ENCODE results near the gene PHF21B.

DNA sequence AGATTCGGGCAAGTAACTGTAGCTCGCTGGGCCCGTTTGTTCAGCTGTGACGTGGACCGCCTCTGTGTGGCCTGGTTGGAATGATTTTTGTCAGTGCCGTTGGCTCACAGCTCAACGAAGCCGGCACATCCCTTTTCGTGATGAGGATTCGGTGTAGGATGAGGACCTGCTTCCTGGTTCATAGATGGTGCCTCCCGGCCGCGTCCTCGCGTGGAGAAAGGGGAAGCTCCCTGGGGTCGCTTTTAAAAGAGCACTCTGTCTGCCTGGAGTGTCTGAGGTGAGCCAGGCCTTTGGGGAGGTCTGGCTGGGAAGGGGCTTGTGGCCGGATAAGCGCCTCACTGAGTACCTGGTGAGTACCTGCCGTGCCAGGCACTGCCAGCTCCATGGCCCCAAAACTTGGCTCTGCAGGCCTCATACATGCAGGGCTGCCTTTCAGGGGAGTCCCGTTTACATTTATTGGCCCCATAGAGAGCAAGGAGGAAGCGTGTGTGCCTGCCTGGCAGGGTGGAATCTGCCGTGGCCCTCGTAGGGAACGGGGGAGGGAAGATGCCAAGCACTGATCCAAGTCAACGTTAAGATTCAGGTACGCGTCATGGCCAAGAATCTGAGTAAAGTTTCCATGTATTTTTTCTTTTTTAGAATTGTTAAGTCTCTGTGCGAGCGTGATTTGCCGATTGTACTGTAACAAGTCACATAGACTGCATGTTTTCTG is 169.0 kb downstream of the PHF21B start:
- TF ChIP-seq POLR2A (IDR thresholded peaks at IDR 0.05; ENCODE audit: low read depth, low read length) = no peak
- TF ChIP-seq, protein P1, sequence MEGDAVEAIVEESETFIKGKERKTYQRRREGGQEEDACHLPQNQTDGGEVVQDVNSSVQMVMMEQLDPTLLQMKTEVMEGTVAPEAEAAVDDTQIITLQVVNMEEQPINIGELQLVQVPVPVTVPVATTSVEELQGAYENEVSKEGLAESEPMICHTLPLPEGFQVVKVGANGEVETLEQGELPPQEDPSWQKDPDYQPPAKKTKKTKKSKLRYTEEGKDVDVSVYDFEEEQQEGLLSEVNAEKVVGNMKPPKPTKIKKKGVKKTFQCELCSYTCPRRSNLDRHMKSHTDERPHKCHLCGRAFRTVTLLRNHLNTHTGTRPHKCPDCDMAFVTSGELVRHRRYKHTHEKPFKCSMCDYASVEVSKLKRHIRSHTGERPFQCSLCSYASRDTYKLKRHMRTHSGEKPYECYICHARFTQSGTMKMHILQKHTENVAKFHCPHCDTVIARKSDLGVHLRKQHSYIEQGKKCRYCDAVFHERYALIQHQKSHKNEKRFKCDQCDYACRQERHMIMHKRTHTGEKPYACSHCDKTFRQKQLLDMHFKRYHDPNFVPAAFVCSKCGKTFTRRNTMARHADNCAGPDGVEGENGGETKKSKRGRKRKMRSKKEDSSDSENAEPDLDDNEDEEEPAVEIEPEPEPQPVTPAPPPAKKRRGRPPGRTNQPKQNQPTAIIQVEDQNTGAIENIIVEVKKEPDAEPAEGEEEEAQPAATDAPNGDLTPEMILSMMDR (IDR thresholded peaks at IDR 0.05; ENCODE audit: extremely low read depth in 1 of 2, insufficient read depth in 1 of 2, low read depth in 1 of 2, low read length in 2 of 2) = no peak
